Measurements from ENCODE around the gene APOL3.

DNA sequence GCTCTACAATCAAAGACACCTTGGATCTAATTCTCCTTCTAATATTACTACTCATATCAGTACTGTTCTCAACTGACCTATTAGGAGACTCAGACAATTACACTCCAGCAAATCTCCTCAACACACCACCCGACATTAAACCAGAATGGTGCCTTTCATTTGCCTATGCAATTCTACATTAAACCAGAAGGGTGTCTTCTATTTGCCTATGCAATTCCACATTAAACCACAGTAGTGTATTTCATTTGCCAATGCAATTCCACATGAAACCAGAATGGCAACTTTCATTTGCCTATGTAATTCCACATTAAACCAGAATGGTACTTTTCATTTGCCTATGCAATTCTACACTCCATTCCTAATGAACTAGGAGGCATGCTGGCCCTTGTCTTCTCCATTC, 15.3 kb upstream of the APOL3 start:
- TF ChIP-seq, protein P1, sequence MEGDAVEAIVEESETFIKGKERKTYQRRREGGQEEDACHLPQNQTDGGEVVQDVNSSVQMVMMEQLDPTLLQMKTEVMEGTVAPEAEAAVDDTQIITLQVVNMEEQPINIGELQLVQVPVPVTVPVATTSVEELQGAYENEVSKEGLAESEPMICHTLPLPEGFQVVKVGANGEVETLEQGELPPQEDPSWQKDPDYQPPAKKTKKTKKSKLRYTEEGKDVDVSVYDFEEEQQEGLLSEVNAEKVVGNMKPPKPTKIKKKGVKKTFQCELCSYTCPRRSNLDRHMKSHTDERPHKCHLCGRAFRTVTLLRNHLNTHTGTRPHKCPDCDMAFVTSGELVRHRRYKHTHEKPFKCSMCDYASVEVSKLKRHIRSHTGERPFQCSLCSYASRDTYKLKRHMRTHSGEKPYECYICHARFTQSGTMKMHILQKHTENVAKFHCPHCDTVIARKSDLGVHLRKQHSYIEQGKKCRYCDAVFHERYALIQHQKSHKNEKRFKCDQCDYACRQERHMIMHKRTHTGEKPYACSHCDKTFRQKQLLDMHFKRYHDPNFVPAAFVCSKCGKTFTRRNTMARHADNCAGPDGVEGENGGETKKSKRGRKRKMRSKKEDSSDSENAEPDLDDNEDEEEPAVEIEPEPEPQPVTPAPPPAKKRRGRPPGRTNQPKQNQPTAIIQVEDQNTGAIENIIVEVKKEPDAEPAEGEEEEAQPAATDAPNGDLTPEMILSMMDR (IDR thresholded peaks at IDR 0.05), result no peak
- TF ChIP-seq EP300 (IDR thresholded peaks at IDR 0.05), result no peak

Measured in ovary (tissue), 3 donors.